GM18870 (cell line): Measurements from ENCODE around the gene GNG4.
A peak's percentile ranks its signal among the peaks of the same experiment; 100 is the strongest.
"Not testable (repeated sequence)": the region's sequence is repeated elsewhere in the genome, so short reads cannot be mapped to it uniquely, and the experiment has no call there.

Experiments
- ATAC-seq: cut with Tn5 transposase; IDR thresholded peaks from one replicate; pipeline ENCODE4 v1.9.1; 2021; ENCODE audit warnings: moderate library complexity; ENCODE audit not compliant: unreplicated experiment

The GNG4 gene

GRCh38 chr1:235650341-235651169 is 971 bp upstream of the GNG4 start:
- no peak for ATAC-seq

- ATAC-seq = no peak
Observed at GRCh38 chr1:235648954-235649367, 623 bp downstream of the GNG4 start.

- no peak for ATAC-seq
Observed at GRCh38 chr1:235648407-235648907, 1.1 kb downstream of the GNG4 start.

- ATAC-seq = not testable (repeated sequence)
Observed at GRCh38 chr1:235647537-235647936, 2.0 kb downstream of the GNG4 start.

GRCh38 chr1:235646463-235646862 is 3.1 kb downstream of the GNG4 start:
- ATAC-seq = no peak

GRCh38 chr1:235644693-235645305 is 4.8 kb downstream of the GNG4 start:
- no peak for ATAC-seq

GRCh38 chr1:235643837-235644692 is 5.5 kb downstream of the GNG4 start:
- no peak for ATAC-seq

- no peak for ATAC-seq
Observed at GRCh38 chr1:235642943-235643371, 6.6 kb downstream of the GNG4 start.

- peak; percentile 47 for ATAC-seq
Observed at GRCh38 chr1:235642011-235642942, 7.3 kb downstream of the GNG4 start.

- no peak for ATAC-seq
Observed at GRCh38 chr1:235640580-235640979, 9.0 kb downstream of the GNG4 start.

- no peak for ATAC-seq
Observed at GRCh38 chr1:235639226-235640205, 10.1 kb downstream of the GNG4 start.

GRCh38 chr1:235638612-235639011 is 11.0 kb downstream of the GNG4 start:
- not testable (repeated sequence) for ATAC-seq

GRCh38 chr1:235637756-235638534 is 11.6 kb downstream of the GNG4 start:
- no peak for ATAC-seq

GRCh38 chr1:235635938-235636662 is 13.5 kb downstream of the GNG4 start:
- no peak for ATAC-seq

GRCh38 chr1:235632506-235633401 is 16.8 kb downstream of the GNG4 start:
- peak; percentile 78 for ATAC-seq

- no peak for ATAC-seq
Observed at GRCh38 chr1:235631816-235632215, 17.8 kb downstream of the GNG4 start.
